ENCODE measurements around the gene PRKG1. TPM values are rescaled to one million over a fixed set of nuclear protein-coding genes. Genes with fewer than 3 reads are reported as not detected.
A peak's percentile ranks its signal among the peaks of the same experiment; 100 is the strongest.
"Not testable (repeated sequence)": the region's sequence is repeated elsewhere in the genome, so short reads cannot be mapped to it uniquely, and the experiment has no call there.

The PRKG1 gene
- total RNA-seq, 1 donor from 2014 or later: 1.2 TPM

DNA sequence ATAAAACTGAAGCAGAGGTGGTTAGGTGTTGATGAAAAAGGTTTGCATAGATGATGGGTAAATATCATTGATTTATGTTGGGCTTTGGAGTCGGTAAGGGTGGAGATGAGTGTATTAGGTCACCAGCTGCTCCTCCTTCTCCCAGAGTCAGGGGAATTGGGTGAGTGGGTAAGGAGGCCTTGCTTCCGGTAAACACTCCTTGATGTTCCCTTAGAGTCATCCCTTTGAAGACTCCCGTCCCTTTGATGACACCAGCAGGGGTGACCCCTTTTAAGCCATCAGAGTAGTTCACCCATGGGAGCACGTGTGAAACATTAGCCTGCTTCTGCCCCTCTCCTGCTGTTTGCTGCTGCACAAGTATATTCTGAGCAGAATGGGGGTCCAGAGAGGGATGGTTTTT lies 1147.6 kb downstream of the PRKG1 start:
- ATAC-seq: no peak
- DNase-seq (ENCODE audit: low spot score): no peak

DNA sequence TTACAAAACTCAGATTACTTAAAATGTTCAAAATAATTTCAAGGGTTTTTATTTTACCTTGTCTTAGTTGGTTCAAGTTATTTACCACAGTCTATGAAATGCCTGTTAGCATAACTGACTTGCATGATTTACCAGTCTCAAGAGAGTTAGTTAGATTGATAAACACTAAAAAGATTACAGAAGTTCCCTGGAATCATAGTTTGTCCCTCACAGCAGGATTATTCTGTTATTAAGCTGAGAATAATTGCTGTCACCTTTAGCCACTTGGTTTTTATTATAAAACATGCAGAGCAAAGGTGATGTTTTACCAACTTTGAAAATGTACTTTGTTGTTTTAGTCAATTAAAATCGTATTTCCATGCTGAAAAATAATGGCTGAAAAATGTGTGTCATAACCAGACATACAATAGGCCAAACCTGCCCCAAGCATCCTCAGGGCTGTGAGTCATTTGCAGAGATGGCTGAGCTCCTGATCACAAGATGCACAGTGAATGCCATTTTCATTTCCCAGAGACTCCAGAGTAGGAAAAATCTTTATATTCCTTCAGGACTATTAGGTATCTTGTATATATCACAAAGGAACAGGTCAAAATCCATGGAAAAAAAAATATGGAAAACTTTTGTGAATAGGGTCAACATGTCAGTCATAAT lies 1152.0 kb downstream of the PRKG1 start:
- ATAC-seq: no peak
- no peak for DNase-seq (ENCODE audit: low spot score)

DNA sequence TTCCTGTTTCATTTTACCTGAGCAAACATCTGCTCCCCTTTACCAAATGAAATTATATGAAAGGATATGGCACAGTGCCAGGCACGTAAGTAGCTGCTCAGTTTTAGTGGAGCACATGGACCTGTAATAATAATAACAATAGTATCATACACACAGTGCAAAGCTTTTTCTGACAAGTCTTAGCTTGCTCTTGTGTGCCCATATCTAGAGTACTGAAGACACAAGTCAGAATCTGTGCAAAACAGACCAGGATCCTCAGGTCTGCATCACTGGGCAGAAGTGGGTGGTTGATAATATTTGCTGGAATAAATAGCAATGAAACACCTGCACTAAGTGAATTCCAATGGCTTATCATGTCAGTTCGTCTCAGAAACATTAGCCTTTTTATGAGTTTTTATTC lies 1154.3 kb downstream of the PRKG1 start:
- DNase-seq (ENCODE audit: low spot score) (no peak), ATAC-seq (no peak)

DNA sequence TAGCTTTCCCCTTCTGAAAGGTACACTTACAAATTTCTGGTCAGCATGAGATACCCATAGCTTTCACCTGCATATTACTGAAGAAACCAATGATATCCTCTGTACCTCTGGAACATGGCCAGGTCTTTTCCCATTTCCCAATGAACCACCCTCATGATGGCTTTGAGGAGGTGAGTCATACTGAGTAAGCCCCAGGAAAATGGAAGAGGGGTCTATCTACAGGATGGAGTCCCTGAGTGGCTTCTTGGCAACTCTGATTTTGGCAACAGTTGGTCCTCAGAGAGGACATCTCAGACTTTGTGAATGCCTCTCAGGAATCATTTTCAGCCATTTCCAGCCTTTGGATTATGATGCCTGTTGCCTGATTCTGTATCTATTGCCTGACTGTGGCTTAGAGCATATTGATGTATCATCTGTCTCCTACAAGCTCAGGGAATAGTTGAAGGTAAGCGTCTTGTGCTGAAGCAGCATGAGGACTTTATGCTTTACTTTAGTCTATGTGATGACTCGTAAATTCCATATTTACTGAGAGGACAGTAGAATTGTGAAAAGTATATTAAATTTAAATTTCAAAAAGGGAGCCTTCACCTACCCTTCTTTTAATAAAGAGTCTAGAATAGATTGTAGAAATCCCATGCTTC lies 1155.1 kb downstream of the PRKG1 start:
- no peak for DNase-seq (ENCODE audit: low spot score)
- no peak for ATAC-seq

DNA sequence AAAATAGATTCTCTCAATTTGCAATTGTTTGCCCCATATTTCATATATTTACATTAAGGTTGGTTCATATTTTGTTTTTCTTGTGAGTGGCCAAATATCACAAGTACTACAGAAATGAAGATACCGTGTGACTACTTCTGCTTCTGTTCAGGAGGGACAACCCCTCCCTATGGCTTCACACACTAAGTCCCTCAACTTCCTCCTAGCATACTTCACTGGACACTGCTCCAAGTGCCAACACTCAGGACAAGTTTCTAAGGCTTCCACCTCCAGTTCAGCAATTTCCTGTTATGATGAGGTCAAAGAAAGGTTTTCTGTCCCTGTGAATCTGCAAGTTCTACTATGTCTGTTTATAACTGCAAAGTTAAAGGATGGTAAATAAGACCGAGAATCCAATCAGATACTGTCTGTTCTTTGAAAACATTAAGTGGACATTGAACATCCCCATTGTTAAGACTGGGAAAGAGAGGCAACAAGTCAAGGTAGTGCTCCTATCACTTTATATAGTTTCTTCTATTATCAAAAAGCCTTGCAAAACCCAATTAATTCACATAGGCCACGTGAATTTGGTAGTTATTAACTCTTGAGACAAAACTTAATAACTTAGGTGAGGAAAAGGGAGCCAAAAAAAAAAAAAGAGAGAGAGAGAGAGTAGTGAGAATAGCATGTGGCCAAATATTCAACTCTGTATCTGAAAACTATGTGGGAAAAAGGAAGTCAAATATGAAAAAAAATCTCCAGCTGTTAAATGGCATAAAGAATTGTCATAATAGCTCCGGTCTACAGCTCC lies 1158.5 kb downstream of the PRKG1 start:
- ATAC-seq: peak; percentile 26
- DNase-seq (ENCODE audit: low spot score): no peak

DNA sequence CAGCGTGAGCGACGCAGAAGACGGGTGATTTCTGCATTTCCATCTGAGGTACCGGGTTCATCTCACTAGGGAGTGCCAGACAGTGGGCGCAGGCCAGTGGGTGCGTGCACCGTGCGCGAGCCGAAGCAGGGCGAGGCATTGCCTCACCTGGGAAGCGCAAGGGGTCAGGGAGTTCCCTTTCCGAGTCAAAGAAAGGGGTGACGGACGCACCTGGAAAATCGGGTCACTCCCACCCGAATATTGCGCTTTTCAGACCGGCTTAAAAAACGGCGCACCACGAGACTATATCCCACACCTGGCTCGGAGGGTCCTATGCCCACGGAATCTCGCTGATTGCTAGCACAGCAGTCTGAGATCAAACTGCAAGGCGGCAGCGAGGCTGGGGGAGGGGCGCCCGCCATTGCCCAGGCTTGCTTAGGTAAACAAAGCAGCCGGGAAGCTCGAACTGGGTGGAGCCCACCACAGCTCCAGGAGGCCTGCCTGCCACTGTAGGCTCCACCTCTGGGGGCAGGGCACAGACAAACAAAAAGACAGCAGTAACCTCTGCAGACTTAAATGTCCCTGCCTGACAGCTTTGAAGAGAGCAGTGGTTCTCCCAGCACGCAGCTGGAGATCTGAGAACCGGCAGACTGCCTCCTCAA lies 1159.2 kb downstream of the PRKG1 start:
- ATAC-seq; DNase-seq (ENCODE audit: low spot score): not testable (repeated sequence)

DNA sequence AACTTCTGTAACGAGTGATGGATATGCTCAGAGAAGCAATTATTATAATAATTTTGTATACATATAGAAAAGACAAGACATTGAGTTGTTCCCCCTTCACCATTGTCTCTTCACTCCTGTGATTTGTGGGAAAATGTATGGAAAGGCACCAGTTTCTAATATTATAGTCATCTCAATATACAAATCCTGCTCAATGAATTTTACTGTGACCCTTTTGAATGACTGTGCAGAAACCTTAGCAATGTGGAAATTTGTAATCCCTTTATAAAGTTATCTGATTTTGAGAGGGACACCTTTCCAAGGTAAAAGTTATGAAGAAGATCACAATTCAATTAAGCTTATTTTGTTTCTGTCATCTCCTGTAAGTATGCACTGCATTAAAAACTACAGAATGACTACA lies 1165.5 kb downstream of the PRKG1 start:
- DNase-seq (ENCODE audit: low spot score): no peak
- ATAC-seq: no peak

DNA sequence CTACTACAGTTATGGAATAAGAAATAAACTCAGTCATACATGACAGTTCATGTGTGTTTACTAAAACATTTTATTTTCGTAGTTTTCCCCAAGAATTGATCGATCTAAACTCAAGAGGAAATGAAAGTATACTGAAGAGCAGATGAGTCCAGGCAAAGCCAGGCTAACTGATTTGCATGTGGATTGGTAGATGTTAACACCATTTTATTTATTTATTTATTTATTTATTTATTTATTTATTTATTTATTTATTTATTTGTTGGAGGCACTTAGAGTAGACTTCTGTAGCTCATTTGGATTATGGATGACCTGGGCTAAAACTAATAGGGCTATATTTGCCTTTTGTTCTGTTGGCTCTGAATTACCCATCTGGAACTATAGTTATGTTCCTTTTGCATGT lies 1171.3 kb downstream of the PRKG1 start:
- ATAC-seq (no peak), DNase-seq (ENCODE audit: low spot score) (no peak)

DNA sequence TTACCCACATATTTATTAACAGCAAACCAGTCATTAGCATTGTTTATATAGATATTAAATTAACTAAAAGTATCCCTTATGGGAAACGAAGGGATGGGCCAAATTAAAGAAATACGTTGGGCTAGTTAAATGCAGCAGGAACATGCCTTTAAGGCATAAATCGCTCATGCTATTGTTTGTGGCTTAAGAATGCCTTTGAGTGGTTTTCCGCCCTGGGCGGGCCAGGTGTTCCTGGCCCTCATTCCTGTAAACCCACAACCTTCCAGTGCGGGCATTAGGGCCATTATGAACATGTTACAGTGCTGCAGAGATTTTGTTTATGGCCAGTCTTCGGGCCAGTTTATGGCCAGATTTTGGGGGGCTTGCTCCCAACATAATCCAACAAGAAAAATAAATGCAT lies 1173.6 kb downstream of the PRKG1 start:
- not testable (repeated sequence) for ATAC-seq; DNase-seq (ENCODE audit: low spot score)

DNA sequence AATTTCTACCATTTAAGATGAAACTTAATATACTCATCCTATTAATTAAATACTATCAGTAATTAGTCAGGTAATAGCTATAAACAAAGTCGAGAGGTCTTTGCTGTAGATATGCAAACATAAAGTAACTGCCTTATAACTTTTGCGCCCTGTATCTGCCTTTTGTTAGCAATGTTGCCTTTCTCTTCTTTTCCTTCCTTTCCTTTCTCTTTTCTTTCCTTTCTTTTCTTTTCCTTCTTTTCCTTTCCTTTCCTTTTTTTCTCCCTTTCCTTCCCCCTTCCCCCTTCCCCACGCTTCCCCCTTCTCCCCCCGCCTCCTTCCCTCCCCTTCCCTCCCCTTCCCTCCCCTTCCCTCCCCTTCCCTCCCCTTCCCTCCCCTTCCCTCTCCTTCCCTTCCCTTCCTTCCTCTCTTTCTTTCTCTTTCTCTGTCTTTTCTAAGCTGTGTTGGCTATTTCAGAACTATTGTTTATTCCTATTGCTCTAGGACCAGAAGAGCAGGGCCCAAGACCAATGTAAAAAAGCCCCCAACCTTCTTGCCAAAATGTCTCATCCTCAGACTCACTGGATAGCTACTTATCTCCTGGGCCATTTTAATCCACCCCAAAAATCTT lies 1174.5 kb downstream of the PRKG1 start:
- DNase-seq (ENCODE audit: low spot score): no peak

DNA sequence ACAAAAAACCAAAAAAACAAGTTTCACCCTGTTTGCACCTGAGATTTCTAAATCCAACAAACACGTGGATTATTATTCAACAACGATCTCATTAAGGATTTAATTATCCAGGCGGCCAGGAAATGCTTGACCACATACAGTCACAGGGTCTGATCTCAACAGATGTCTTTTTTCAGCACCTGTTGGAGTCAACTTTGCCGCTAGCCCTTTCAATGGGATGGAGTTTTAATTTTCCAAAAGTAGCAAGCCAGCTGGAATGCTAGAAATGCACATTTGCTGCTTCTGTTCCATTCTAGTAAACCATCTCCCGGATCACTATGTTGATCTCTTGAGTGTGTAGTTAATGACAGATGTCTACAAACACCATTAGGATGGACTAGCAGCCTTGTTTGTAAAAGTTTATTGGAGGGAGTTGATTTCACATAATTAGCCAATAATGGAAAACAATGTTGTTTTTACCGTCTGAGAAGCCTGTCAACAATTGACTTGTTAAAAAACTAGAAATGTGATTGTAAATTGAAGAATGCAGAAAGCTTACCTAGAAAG lies 1175.6 kb downstream of the PRKG1 start:
- no peak for ATAC-seq
- no peak for DNase-seq (ENCODE audit: low spot score)

More for the DNA sequence above, 1174.5 kb downstream of the PRKG1 start:
- ATAC-seq: no peak

DNA sequence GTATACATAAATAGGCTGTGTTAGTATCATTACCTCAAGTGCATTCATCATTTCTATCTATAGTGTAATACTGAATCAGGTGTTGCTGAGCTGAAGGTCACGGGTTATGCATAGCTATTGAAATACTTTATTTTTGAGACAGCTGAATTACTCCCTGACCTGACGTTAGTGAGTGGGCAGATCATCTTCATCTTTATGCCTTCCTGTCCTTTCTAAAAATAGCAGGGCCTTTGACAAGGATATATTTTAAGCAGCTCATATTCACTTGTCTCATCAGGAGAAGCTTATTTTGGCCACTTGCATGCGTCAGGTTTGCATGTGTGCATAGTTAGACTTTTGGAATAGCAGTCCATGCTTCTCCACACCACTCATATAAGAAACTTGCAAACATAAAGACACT lies 1176.2 kb downstream of the PRKG1 start:
- no peak for ATAC-seq
- DNase-seq (ENCODE audit: low spot score): no peak

DNA sequence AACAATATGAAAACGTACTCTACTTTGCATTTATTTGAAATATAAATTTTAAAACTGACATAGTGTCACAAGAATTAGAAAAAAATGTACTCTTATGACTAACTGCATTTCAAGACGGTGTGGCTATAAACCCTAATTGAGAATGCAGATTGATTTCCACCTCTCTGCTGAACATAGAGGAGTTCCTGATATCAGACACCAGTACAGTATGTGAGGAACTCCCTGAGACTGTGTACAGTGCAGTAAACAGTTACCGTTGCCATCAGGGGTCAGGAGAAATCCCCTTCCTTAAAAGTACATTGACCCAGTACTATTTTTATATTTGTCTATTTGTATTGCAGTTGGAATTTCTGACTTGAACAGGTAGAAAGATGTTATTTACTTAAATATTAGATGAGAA lies 1178.0 kb downstream of the PRKG1 start:
- ATAC-seq (no peak), DNase-seq (ENCODE audit: low spot score) (no peak)

DNA sequence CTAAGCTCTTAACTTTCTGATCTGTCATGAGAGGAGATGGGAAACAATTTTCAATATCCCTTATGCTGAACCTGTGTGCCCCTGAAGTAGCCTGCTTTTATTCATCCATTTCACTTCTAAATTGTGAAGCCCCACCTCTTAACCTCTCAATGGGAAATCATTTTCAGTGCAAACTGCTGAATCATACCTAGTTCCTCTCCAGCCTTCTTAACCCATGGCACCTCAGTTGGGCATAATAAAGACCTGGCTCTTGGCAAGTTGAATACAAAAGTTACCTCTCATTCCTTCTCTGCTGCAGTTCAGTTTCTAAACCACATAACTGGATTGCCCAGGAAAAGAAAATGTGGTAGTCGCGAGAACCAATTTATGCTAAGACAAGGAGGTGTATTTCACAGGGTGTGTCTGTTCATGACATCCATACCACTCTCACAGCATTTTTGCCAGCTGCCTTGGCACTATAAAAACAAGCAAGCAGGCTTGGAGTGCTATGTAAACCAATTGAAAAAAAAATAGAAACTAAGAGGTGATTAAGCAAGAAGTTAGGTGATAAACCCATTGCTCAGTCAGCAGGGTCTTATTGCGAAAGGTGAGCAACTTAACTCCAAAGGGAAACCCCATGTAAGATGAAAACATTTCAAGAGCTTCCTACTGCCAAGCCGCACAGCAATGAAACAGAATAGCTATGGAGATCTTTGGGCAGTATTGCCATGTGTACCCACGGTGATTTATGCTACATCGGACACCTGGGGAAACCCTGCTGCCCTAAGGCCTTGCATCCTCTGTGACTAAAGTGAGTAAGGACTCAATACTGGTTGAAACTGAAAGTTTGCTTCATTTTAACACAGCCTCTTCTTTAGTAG lies 1182.8 kb downstream of the PRKG1 start:
- DNase-seq (ENCODE audit: low spot score) (no peak), ATAC-seq (no peak)

DNA sequence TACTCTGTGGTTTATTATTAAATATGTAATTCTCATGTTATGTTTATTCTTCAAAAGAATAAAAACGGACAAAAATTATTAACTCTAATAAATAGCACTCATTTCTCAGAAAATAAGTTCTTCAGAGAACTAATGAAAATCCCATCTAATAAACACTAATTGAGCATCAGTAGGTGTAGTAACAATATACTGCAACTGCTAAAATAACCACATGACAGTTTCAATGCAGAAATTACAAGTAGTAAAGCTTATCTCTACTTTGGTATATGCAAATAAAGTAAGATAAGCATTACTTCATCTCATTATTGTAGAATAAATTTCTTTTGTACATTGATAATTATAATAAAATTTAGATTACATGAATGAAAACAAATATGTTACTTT lies 1183.4 kb downstream of the PRKG1 start:
- DNase-seq (ENCODE audit: low spot score) (no peak), ATAC-seq (no peak)

DNA sequence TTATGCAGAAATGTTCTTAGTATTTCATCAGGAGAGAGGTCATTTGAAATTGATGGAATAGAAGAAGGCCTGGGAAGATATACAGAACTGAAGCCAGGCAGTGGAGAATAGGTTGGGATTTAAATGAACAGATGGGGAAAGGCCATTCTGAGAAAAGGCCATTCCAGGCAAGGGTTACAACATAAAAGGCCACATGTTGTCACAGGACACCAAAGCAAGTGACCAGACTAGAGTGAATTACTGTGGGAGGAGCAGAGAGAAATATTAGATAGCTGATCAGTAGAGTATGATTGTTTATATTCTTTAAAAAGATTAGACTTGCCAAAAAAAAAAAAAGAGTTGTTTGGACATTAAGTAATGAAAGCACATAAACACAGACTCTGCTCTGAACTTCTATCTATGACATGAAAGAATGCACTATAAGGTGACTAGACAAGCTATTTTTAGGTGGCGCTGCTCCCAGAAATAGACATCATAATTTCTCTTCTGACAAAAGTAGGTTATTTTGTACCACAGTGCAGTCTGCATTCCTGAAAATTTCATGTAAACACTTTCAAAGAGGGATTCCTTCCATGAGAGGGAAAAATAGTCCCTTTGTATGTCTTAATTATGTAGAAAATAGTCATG lies 1184.6 kb downstream of the PRKG1 start:
- ATAC-seq: no peak

DNA sequence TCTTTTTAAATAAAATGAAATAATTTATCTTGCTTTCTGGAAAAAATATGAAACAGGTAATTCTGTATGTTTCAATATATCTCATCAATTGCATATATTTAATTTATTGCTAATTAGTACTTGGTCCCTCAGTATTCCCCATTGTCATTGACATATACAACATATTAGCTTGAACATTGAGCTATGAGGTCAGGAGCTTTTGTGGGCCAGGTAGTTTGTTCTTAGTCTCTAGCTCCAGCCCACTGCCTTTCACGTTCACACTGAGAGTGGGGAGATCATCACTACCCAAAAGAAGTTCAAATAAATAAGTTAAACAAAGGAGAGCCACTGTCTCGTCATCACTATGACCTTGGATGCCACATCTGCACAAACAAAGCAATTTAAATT lies 1185.1 kb downstream of the PRKG1 start:
- no peak for ATAC-seq
- DNase-seq (ENCODE audit: low spot score): no peak

More for the DNA sequence above, 1184.6 kb downstream of the PRKG1 start:
- no peak for DNase-seq (ENCODE audit: low spot score)

DNA sequence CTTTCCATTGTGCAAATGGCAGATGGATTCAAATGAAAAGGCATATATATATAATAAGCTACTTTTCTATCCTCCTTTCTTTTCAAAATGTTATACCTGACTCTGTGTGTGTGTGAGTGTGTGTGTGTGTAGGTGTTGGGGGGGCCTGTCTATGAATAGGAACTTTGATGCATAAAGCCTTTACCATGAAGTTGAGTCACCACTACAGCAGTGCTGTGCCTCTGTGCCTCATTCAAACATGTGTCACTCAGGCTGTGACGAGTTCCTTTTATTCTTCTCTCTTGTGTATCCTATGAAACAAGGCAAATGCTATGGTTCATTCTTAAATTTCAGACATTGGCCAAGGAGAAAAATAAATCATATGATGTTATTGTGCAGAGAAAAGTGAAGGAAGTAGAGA lies 1187.1 kb downstream of the PRKG1 start:
- no peak for DNase-seq (ENCODE audit: low spot score)
- no peak for ATAC-seq

DNA sequence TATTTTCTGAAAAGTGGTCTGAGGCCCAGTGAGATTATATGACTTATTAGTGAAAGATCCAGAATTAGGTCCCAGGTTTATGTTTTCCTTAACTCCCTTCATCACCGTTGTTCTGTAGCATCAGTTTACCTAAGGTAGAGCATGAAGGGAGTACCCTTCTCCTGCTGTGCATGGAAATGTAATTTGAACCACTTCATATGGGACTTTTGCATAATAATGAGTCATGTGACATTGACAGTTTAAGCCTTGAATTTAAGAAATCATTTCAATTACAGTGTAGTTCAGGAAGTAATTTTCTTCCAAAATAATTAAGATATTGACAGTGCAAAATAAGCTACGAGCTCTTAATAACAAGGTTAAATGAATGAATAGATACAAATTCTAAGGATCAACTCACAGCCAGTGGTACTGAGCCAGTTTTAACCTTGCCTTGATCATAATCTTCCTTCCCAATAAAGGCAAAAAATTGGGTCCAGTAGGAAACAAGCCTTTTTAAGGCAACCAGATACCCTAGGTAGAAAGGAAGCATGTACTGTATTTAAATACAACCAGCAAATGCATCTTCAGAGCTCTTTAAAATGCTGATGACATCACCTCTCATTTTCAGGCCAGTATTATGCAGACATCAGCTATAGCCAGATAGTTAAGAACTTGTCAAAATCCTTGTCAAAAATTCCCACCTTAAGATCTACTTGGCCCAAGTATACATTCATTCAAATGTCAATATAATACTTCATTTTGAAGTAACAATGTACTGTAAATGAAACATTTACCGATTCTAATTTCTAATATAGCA lies 1191.0 kb downstream of the PRKG1 start:
- DNase-seq (ENCODE audit: low spot score): no peak

More for the DNA sequence above, 1191.0 kb downstream of the PRKG1 start:
- no peak for ATAC-seq

All from left lobe of liver (tissue), 2 donors.